Left ventricle myocardium superior (tissue), 1 donor: ENCODE data around the gene ZNF576. TPM values are rescaled to one million over a fixed set of nuclear protein-coding genes. Genes with fewer than 3 reads are reported as not detected.
"Not testable (repeated sequence)": the region's sequence is repeated elsewhere in the genome, so short reads cannot be mapped to it uniquely, and the experiment has no call there.

Source experiments
- ATAC-seq: fragments of 200-7000 bp; cut with Tn5 transposase; one replicate; pipeline ENCODE4 v1.9.1; 2020; ENCODE audit warnings: mild to moderate bottlenecking, moderate library complexity
- DNase-seq: peaks from one replicate; pipeline ENCODE4 v3.0.0-alpha.2; 2020
- intact Hi-C: fragments of 100-400 bp; cut with micrococcal nuclease; formaldehyde crosslinking; loops from one replicate; pipeline ENCODE4 v1.11.0; 2022
- total RNA-seq: library from RNA; stranded (reverse); fragmentation: NEBNext Ultra II Directional; extraction: Animal tissue kit (Norgen Biotek cat#: 25700); gene quantifications from one replicate; pipeline ENCODE4 v1.2.1, GENCODE V29; 2021
- donor health status: DM: no; HTN: yes; CAD: no; lungs with severe emphysema.

Gene ZNF576
- total RNA-seq, 1 donor from 2014 or later: 12.2 TPM

DNA sequence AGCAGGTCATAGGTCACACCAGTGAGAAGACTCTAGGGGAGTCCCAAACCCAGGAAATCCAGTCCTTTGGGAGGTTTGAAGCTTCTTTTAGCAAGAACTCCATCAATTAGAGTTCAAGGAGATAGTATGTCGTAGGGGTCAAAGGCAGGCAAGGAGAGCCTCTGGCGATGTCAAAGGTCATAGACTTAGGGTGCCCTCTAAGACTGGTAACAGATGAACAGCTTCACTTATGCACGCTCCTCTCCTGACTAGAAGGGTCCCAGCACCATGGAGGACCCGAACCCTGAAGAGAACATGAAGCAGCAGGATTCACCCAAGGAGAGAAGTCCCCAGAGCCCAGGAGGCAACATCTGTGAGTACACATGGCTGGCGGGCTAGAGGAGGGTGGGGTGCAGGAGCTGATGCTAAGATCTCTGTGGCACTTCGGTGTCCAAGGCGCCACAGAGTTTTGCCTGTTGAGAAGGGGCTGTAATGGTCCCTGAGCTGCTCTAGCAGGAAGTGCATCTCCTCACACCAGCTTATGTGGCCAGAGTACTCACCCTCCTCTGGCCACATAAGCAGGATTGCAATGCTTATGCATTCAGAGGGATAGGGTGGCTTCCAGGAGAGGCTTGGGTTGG lies 557 bp downstream of the ZNF576 start:
- DNase-seq (no peak), ATAC-seq (no peak)
- intact Hi-C loops: no loop called here

DNA sequence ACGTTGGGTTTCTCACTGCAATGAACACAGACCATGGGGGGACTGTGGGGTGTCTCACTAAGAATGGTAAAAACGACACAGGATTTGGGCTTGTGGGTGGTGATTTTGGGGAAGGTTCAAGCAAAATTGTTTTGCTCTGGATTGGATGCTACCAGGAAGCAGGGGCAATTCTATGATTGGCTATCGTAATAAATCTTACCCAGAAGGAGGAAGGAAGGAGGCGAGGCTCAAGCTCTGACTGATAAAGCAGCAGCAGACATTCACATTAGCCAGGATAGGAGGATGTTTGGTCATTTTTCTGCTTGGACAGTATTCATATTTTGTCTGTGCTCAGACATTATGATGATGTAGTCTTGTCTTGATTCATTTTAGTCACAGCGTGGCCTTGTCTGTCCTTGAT lies 1.5 kb downstream of the ZNF576 start:
- intact Hi-C loops: no loop called here
- DNase-seq (no peak), ATAC-seq (no peak)

DNA sequence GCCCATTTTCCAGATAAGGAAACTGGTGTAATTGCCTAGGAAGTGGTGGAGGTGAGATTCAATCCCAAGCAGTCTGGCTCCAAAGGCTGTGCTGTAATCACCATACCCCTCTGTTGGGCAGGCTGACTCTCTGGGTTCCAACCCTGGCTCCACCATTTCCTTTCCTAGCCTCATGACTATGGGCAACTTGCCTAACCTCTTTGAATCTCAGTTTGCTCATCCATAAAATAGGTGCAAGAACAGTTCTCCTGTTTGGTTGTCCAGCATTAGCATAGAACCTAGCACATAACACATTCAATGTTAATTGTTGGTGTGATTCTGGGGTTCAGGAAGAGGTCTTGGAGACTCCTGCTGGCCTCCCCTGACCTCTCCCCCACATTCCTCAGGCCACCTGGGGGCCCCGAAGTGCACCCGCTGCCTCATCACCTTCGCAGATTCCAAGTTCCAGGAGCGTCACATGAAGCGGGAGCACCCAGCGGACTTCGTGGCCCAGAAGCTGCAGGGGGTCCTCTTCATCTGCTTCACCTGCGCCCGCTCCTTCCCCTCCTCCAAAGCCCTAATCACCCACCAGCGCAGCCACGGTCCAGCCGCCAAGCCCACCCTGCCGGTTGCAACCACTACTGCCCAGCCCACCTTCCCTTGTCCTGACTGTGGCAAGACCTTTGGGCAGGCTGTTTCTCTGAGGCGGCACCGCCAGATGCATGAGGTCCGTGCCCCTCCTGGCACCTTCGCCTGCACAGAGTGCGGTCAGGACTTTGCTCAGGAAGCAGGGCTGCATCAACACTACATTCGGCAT lies 2.2 kb downstream of the ZNF576 start:
- intact Hi-C loops: no loop called here
- DNase-seq (no peak), ATAC-seq (no peak)

DNA sequence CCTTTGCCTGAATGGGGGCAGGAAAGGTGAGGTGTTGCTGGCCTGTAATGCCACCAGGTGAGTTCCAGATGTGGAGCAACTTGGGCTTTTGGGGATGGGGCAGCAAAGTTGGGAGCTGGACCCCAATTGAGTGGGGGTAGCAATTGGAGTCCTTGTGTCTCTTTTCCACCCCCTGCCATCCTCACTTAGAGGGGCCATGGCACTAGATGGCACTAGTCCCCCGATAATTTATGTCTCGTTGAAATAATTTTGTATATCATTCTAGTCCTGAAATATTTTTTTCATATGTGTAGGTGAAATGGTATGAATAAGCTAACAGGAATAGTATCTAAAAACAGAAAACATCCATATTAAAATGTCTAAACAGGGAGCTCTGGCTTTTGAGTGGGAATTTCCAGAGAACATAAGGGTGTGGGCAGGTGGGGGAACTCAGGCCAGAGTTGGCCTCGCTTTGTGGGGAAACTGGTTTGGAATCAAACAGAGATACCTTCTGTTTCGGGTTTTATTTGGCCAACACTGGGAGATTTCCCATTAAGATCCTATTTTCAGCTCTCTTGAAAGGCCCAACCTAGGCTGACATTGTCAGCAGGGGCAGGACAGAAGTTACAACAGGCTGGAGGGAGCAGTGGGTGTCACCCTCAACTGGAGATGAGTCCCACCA lies 3.4 kb downstream of the ZNF576 start:
- intact Hi-C loops: no loop called here
- ATAC-seq (no peak), DNase-seq (no peak)

DNA sequence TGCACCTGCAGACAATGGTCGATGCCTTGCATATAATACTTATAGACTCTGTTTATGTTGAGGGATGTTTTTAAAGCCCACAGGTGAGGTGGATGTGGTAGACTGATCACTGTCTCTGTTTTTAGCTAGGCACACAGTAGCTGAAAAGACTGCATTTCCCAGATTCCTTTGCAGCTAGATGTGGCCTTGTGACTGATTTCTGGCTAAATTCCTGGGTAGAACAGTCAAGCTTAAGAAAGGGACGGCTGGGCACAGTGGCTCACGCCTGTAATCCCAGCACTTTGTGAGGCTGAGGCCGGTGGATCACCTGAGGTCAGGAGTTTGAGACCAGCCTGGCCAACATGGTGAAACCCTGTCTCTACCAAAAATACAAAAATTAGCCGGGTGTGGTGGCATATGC lies 3.9 kb downstream of the ZNF576 start:
- ATAC-seq, intact Hi-C loops, DNase-seq: not testable (repeated sequence)

DNA sequence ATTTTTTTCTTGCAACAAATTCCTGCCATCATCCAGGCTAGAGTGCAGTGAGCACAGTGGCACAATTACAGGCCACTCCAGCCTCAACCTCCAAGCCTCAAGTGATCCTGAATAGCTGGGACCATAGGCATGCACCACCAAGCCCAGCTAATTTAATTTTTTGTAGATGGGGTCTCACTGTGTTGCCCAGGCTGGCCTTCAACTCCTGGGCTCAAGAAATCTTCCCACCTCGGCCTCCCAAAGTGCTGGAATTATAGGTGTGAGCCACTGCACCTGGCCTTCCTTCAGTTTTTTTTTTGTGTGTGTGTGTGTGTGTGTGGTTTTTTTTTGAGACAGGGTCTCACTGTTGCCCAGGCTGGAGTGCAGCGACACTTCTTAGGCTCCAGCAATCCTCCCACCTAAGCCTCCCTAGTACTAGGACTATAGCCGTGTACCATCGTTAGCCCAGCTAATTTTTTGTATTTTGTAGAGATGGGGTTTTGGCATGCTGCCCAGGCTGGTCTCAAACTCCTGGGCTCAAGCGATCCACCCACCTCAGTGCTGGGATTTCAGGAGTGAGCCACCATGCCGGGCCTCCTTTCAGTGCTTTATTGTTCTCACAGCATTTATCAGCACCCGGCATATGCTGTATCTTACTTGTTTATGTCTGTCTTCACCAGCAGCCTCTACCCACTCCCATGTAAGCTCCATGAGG lies 9.6 kb downstream of the ZNF576 start:
- intact Hi-C loops: no loop called here
- ATAC-seq (no peak), DNase-seq (no peak)

DNA sequence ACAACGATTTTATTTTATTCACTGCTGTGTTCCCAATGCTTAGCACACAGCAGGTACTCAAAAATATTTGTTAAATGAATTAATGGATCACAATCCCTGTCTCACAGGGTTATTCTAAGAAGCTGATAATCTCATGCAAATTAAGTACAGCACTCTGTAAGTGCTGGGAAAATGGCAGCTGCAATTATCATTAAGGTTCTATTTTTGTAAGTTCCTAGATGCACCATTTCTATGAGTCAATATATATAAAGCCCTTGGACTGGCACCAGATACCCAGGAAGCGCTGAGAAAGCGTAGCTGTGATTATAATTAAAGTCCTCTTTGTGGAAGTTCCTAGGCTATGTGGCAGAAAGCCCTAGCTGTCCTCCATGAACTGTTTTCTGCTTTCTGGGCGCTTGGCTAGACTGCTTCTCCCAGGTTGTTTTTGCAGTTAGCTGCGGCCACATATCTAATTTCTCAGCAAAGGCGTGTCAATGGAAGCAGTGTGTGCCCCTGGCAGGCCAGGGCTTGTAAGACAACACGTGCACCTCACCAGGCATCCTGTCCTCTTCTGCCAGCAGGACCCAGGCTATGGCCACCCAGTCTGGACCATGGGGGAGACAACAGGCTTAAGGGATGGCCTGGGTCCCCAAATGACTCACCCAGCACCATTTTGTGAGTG lies 10.3 kb downstream of the ZNF576 start:
- ATAC-seq (no peak), DNase-seq (no peak)
- intact Hi-C loops: no loop called here

DNA sequence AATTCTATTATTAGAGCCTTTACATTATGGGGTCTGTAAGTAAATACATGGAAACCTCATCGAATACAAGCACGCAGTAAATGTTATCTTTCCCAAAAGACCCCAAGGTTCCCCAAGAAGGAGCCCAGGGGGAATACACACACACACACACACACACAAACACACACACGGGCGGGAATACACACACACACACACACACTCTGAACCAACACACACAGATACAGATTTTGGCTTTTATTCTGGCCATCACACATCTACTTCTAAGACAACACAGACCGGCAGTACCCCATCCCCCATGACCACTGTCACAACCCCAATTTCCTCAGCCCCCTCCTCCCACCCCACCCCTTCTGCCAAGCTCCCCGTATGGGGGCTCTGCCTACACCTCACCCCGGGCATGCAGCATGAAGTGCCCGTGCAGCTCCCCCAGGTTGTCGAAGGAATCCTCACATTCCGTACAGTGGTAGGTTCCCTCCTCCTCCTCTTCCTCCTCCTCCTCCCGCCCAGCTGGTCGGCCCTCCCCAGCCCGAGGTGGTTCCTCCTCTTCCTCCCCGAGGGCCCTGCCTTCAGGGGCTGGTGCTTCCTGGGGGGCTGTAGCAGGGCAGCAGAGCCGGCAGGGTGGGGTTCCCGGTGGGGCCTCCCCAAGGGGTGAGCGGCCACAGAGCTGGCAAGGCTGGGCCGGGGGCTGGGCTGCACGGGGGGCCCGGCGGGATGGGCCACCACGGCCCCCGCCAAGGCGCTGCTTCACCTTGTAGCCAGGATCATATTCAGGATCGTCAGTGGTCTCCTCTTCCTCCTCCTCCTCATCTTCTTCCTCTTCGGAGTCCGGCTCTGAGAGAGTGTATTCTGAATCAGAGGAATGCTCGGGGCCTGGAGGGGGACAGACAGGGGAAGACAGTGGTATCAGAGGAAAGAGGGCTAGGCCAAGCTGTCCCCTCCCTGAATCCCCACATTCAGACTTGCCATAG lies 11.1 kb downstream of the ZNF576 start:
- intact Hi-C loops: no loop called here
- DNase-seq: no peak
- ATAC-seq: no peak

DNA sequence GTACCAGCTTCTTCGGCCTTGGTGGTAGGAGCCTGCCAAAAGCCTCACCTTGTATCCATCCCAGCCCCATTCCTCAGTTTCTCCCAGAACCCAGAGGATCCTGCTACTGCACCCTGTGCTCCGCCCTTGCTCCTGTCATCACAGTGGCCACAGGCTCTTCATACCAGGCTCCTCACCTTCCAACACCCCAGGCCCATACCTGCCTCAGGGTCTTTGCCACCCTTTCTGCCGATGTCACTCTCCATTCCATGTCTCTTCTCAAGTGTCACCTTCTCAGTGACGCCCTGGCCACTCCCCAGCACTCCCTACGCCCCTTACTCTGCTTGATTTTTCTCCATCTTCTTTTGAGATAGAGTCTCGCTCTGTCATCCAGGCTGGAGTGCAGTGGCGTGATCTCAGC lies 13.5 kb downstream of the ZNF576 start:
- DNase-seq (no peak), ATAC-seq (no peak)
- intact Hi-C loops: no loop called here

DNA sequence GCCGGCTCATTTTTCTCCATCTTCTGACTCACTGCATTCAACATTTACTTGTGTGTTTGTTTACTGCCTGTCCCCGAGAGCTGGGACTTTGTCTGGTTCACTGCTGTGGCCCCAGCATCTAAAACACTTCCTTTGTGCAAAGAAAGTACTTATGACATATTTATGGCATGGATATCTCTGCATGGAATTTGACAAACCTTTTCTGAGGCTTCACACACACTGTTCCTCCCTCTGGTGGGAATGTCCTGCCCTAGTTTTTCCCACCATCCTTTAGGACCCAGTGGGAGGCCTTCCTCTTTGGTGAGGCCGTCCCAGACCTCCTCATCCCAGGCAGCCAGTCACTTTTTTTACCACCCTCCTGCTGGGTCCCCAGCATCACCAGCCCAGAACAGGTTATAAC lies 14.1 kb downstream of the ZNF576 start:
- no peak for ATAC-seq
- intact Hi-C loops: no loop called here
- no peak for DNase-seq

DNA sequence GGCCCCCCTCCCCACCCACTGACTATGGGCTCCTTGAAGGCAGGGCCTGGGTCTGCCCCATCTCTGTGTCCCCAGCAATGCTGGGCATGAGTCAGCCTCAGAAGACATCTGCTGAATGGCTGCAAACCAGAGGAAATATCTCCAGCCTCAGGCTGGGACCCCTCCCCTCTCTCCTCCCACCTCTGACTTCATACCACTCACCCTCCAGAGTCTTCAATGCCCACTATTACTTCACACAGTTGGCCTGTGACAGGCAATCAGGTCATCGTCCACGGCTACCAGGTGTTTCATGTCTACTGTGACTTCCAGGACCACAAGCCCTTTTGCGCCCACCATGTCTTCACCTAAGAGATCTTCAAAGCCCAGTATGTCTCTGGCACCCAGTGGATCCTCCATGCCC lies 15.4 kb downstream of the ZNF576 start, which contains the start of gene SRRM5:
SRRM5 (plus strand) TSS at position 301 of the 400 bp plus-strand sequence; CDS start at position 335, 34 bp downstream.
- ATAC-seq (no peak), DNase-seq (no peak)
- intact Hi-C loops: no loop called here

DNA sequence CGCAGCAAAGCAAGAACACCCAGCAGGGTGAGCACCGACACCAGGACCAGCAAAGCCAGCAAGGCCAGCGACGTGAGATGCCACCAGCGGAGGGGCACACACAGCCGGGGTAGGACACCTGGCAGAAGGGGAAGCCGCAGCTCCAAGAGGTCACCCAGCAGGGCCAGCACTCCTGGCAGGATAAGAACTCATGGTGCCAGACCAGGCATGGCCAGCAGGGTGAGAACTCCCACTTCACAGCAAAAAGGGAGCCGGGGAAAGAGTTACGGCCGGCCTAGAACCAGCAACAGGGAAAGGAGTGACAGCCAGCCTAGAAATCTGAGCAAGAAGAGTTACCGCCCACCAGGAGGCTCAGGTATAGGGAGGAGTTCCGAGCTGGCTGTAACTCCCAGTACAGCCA lies 16.0 kb downstream of the ZNF576 start:
- intact Hi-C loops: no loop called here

DNA sequence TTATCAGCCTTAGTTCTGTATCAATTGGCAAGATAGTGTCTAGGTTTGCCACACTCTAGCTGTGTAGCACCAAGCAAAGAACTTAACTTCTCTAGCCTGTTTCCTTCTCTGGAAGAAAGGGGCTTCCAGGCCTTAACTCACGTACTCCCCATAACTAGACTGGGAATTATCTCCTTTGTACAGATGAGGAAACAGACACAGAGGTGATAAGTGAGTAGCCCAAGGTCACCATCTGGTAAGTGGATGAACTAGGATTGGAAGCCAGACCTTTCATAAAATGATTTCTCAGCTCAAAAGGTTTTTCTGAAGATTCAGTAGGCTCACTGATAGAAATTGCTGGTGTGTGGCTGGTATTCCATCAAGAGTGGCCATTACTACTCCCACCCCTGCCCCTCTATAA lies 19.9 kb downstream of the ZNF576 start:
- DNase-seq (no peak), ATAC-seq (no peak)
- intact Hi-C loops: no loop called here

More for the DNA sequence above, 16.0 kb downstream of the ZNF576 start:
- DNase-seq (no peak), ATAC-seq (no peak)

DNA sequence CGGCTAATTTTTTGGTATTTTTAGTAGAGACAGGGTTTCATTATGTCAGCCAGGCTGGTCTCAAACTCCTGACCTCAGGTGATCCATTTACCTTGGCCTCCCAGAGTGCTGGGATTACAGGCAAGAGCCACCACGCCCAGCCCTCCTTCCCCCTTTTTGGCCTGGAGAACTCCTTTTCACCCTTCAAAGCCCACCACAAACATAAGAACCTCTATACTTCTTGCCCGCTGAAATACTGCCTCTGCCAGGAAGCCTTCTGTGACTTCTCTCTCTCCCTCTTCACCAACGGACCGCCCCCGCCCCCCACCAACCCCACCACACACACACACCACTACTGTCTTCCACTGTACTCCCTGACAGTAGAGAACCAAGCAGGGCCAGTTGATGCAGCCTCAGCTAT lies 20.6 kb downstream of the ZNF576 start:
- no peak for DNase-seq
- ATAC-seq: no peak
- intact Hi-C loops: no loop called here

DNA sequence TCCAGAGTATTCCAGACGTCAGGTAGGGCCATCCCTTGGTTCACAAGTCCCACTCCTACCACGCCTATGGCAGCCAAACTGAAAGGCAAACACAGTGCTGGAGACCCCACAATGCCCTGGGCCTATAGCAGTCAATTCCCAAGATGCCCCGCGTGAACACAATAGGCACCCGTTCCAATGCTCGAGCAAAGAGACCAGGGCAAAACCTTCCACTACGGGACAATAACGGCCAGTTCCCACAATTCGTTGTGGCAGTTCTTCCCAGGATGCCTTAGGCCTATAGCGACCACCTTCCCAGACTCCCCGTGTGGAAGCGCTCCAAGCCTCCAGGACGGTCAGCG lies 22.5 kb downstream of the ZNF576 start:
- DNase-seq (no peak), ATAC-seq (peak; percentile 37)
- intact Hi-C loops: no loop called here

DNA sequence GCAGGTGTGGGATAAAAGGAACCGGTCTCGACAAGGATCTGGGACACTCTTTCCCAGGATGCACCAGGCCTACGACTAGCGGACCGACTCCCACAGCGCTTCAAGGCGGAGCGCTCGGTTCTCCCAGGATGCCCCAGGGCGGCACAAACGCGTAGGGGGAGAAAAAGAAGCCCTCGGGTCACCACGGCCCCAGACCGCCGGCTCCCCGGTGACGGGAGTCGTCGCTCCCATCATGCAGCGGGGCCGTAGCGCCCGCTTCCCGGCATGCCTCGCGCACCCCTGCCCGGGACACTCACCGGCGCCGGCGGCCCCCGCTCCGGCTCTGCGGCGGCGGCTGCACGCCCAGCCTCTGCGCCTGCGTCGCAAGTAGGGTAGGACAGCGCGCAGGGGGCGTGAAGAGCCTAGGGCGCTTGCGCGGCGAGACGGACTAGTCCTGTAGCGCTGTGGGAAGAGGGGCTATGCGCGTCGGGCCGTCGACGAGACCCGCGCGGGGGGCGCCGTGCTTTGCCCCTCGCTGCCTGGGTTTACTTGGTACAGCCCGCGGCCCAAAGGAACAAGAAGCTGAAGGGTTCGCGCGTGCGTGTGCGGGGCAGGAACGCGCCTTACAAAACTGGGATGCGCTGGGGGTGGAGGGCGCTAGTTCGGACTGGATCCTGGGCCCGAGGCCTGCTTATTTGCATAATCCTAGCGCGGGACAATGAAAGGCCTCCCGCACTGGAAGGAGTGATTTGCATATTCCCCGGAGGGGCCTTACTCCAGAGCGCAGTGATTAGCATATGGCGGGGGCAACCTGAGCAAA lies 23.1 kb downstream of the ZNF576 start, which contains the start of gene ZNF428:
ZNF428 (minus strand) TSS at position 368 of the 799 bp plus-strand sequence. CDS start 5,325 bp downstream, outside the sequence.
- ATAC-seq (peak; percentile 95), DNase-seq (peak; percentile 94)
- intact Hi-C loops: no loop called here
